ENCODE data around the gene RNF10. TPM values are rescaled to one million over a fixed set of nuclear protein-coding genes. Genes with fewer than 3 reads are reported as not detected.

Gene RNF10
- total RNA-seq, 8 experiments from 2014 or later = 69.1 to 207 (median 90.5) TPM

DNA sequence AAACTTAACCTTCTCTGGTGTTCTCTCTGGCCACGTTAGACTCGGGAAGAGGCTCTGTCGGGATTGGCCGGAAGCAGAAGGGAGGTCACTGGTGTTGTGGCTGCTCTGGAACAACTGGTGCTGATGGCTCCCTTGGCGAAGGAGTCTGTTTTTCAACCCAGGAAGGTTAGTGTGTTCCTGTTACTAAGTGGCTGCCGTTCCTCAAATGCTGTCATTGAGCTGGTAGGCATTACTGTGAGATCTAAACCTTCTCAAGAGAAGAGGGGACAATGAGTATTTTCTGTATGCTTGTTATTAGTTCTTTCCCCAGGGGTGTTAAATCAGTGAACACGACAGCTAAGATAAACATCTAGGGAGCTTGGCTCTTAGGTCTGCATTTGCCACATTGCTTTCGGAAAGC is 28.8 kb downstream of the RNF10 start:
- no peak overlapping the region for H3K27ac ChIP-seq
- H3K4me1 ChIP-seq (replicated peaks in 1 of 2) = no peaks in the 10 kb centered on the region
- ATAC-seq (replicated peaks in 6 of 8) = no peak
- in situ Hi-C loops (cut with MboI; ENCODE audit: low pct_unique_long_range_greater_than_20kb in 2 of 9, low sequenced_read_pairs in 9 of 9, unreplicated experiment in 9 of 9) = no loop called here
- 40 to 100% (median 89%) methylated on average over 1 to 8 of the region's 8 CpGs; no CpG with 5 or more reads in 1 of the 10 experiments for WGBS, 10 experiments
- H3K4me3 ChIP-seq = no peak overlapping the region

GRCh38 chr12:120563495-120563894 is 29.3 kb downstream of the RNF10 start:
- WGBS, 10 experiments = 78 to 100% (median 100%) methylated on average over 1 to 4 of the region's 11 CpGs; no CpG with 5 or more reads in 5 of the 10 experiments
- H3K27ac ChIP-seq = no peak overlapping the region

DNA sequence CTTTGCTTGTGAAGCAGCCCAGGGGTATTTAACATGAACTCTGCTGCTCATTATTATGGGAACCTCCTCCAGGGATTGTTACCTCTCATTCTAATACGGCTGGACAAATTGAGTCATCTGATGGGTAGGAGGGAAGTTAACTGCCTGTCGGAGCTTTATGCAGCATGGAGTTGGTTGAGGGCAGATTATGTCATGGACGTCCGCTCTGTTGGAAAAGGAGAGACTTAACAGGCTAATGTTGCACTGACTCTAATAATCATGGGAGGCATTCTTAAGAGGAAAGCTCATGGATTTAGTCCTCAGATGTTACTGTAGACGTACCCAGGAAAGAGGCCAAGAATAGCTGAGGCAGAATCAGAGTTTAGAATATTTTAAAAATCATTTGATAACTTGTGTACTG is 37.1 kb downstream of the RNF10 start:
- 58 to 100% (median 86%) methylated on average over 1 to 4 of the region's 5 CpGs; no CpG with 5 or more reads in 2 of the 10 experiments for WGBS, 10 experiments
- Histone ChIP-seq H3K4me1 (replicated peaks in 1 of 2) (no peaks in the 10 kb centered on the region), H3K27ac (no peak overlapping the region), H3K4me3 (no peak overlapping the region)
- no peak for ATAC-seq (replicated peaks in 6 of 8)
- in situ Hi-C loops (cut with MboI; ENCODE audit: low pct_unique_long_range_greater_than_20kb in 2 of 9, low sequenced_read_pairs in 9 of 9, unreplicated experiment in 9 of 9) = no loop called here

More at GRCh38 chr12:120563495-120563894, 29.3 kb downstream of the RNF10 start:
- Histone ChIP-seq H3K4me1 (replicated peaks in 1 of 2) (no peaks in the 10 kb centered on the region), H3K4me3 (no peak overlapping the region)
- no peak for ATAC-seq (replicated peaks in 6 of 8)
- in situ Hi-C loops (cut with MboI; ENCODE audit: low pct_unique_long_range_greater_than_20kb in 2 of 9, low sequenced_read_pairs in 9 of 9, unreplicated experiment in 9 of 9) = no loop called here

- in situ Hi-C loops (cut with MboI; ENCODE audit: low pct_unique_long_range_greater_than_20kb in 2 of 9, low sequenced_read_pairs in 9 of 9, unreplicated experiment in 9 of 9) = no loop called here
- WGBS, 10 experiments = 73 to 100% (median 96%) methylated on average over 1 to 6 of the region's 6 CpGs; no CpG with 5 or more reads in 1 of the 10 experiments
- no peak overlapping the region for H3K4me3 ChIP-seq
- ATAC-seq (replicated peaks in 6 of 8) = no peak
- no peaks in the 10 kb centered on the region for H3K4me1 ChIP-seq (replicated peaks in 1 of 2)
- no peak overlapping the region for H3K27ac ChIP-seq
Observed at GRCh38 chr12:120573560-120573959, 39.4 kb downstream of the RNF10 start.

- Histone ChIP-seq H3K4me3 (no peak overlapping the region), H3K27ac (no peak overlapping the region), H3K4me1 (replicated peaks in 1 of 2) (no peaks in the 10 kb centered on the region)
- 75 to 100% (median 90%) methylated on average over 2 of the region's 2 CpGs; no CpG with 5 or more reads in 3 of the 10 experiments for WGBS, 10 experiments
- ATAC-seq (replicated peaks in 6 of 8) = no peak
- in situ Hi-C loops (cut with MboI; ENCODE audit: low pct_unique_long_range_greater_than_20kb in 2 of 9, low sequenced_read_pairs in 9 of 9, unreplicated experiment in 9 of 9) = no loop called here
Observed at GRCh38 chr12:120574106-120574505, 40.0 kb downstream of the RNF10 start.

DNA sequence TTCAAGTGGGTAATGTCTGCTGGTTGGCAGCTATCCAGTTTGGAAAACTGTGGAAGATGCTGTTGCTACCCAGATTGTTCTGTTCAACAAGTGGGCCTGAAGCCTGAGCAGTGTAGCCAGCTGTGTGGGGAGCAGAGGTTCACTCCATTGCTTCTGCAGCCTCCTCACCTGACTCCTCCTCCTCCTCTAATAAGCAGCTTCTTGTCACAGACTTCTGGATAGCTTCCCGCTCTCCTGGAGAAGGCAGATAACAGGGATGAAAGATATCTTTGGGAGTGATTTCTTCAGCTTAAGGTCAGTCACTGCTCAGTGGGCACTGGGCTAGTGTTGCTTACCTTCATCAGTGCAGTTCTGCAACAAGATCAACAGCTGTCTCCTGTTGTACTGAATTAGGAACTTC is 45.0 kb downstream of the RNF10 start:
- in situ Hi-C loops (cut with MboI; ENCODE audit: low pct_unique_long_range_greater_than_20kb in 2 of 9, low sequenced_read_pairs in 9 of 9, unreplicated experiment in 9 of 9) = loop anchor here in 1 of 9 experiments (25.0 kb wide), 1 partner anchor 533 kb away; no protein-coding TSS in a partner anchor
- ATAC-seq (replicated peaks in 6 of 8) = no peak
- peaks cover 4 to 6% of the 10 kb centered on the region in 2 donors for H3K4me1 ChIP-seq (replicated peaks in 1 of 2)
- no peak overlapping the region for H3K4me3 ChIP-seq
- WGBS, 10 experiments = 83% methylated on average over 1 of the region's 1 CpG; no CpG with 5 or more reads in 9 of the 10 experiments
- H3K27ac ChIP-seq = no peak overlapping the region

GRCh38 chr12:120580787-120581723 is 46.9 kb downstream of the RNF10 start, which contains the start of gene POP5:
Gene POP5, minus strand, starts transcription at chr12:120581402. Its CDS starts 40 bp downstream, at chr12:120581362.
- peak; percentile 89 to 98 (median 96) for ATAC-seq (replicated peaks in 6 of 8)
- in situ Hi-C loops (cut with MboI; ENCODE audit: low pct_unique_long_range_greater_than_20kb in 2 of 9, low sequenced_read_pairs in 9 of 9, unreplicated experiment in 9 of 9) = loop anchor here in 3 of 9 experiments (10.0 to 25.0 kb wide), 3 partner anchors 64 to 531 kb away; partner anchors contain the start of genes UNC119B (in 3 of the 3) and CABP1 (in 1 of the 3)
- H3K4me3 ChIP-seq = peak within 1 kb of the TSS; percentile 67 to 97 (median 82)
- peak within 1 kb of the TSS in 1 of 2 donors; percentile 41 for H3K27ac ChIP-seq
- WGBS, 10 experiments = 0% methylated on average over 1 to 39 of the region's 56 CpGs; no CpG with 5 or more reads in 1 of the 10 experiments
- H3K4me1 ChIP-seq (replicated peaks in 1 of 2) = peaks cover 4 to 6% of the 10 kb centered on the region in 2 donors

GRCh38 chr12:120581998-120582397 is 47.8 kb downstream of the RNF10 start:
- WGBS, 10 experiments = 5 to 80% (median 54%) methylated on average over 3 to 9 of the region's 9 CpGs
- Histone ChIP-seq H3K27ac (no peak overlapping the region), H3K4me1 (replicated peaks in 1 of 2) (peaks cover 4 to 6% of the 10 kb centered on the region in 2 donors), H3K4me3 (peak overlapping the region in 4 of 5 donors; percentile 67 to 96 (median 76))
- no peak for ATAC-seq (replicated peaks in 6 of 8)
- in situ Hi-C loops (cut with MboI; ENCODE audit: low pct_unique_long_range_greater_than_20kb in 2 of 9, low sequenced_read_pairs in 9 of 9, unreplicated experiment in 9 of 9) = loop anchor here in 3 of 9 experiments (10.0 to 25.0 kb wide), 3 partner anchors 63 to 530 kb away; partner anchors contain the start of genes UNC119B (in 3 of the 3) and CABP1 (in 1 of the 3)

DNA sequence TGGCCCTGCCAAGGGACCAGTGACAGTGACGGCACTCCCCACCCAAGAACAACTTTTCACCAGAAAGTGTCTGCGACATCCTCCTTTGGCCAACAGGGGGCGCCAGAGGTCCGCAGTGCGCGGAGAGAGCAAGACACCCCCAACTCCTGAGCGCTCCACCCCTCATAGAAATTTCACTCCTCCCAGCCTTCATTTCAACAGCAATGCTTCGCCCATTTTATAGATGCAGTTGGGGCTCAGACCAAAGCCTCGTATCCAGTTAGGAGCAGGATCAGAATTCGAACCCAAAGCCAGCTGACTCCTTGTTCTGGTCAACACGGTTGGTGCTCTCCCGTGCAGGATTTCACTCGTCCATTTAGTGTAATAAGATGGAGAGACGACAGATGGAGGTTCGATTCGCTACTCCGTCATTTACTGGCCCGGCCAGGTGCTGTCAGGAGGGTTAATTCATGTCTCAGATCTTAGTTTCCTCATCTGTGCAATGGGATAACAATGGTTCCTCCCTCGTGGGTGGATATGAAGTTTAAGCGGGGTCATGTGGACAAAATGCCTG is 49.4 kb downstream of the RNF10 start:
- H3K4me3 ChIP-seq = no peak overlapping the region
- 7 to 63% (median 22%) methylated on average over 3 to 18 of the region's 20 CpGs for WGBS, 10 experiments
- in situ Hi-C loops (cut with MboI; ENCODE audit: low pct_unique_long_range_greater_than_20kb in 2 of 9, low sequenced_read_pairs in 9 of 9, unreplicated experiment in 9 of 9) = loop anchor here in 3 of 9 experiments (10.0 to 25.0 kb wide), 3 partner anchors 61 to 529 kb away; partner anchors contain the start of genes UNC119B (in 3 of the 3) and CABP1 (in 1 of the 3)
- no peak overlapping the region for H3K27ac ChIP-seq
- peak in 3 of 8 experiments; percentile 6 to 16 (median 12) for ATAC-seq (replicated peaks in 6 of 8)
- peaks cover 4 to 6% of the 10 kb centered on the region in 2 donors for H3K4me1 ChIP-seq (replicated peaks in 1 of 2)

- H3K4me1 ChIP-seq (replicated peaks in 1 of 2) = peaks cover 4 to 6% of the 10 kb centered on the region in 2 donors
- peak overlapping the region; percentile 15 to 28 (median 26) for H3K4me3 ChIP-seq
- ATAC-seq (replicated peaks in 6 of 8) = peak; percentile 6 to 35 (median 16)
- no peak overlapping the region for H3K27ac ChIP-seq
- WGBS, 10 experiments = 0 to 60% (median 20%) methylated on average over 1 to 8 of the region's 65 CpGs; no CpG with 5 or more reads in 3 of the 10 experiments
- in situ Hi-C loops (cut with MboI; ENCODE audit: low pct_unique_long_range_greater_than_20kb in 2 of 9, low sequenced_read_pairs in 9 of 9, unreplicated experiment in 9 of 9) = loop anchor here in 3 of 9 experiments (10.0 to 25.0 kb wide), 3 partner anchors 60 to 528 kb away; partner anchors contain the start of genes UNC119B (in 3 of the 3) and CABP1 (in 1 of the 3)
Observed at GRCh38 chr12:120584343-120585149, 50.4 kb downstream of the RNF10 start.

GRCh38 chr12:120586206-120586605 is 52.0 kb downstream of the RNF10 start:
- in situ Hi-C loops (cut with MboI; ENCODE audit: low pct_unique_long_range_greater_than_20kb in 2 of 9, low sequenced_read_pairs in 9 of 9, unreplicated experiment in 9 of 9) = loop anchor here in 3 of 9 experiments (10.0 to 25.0 kb wide), 3 partner anchors 59 to 526 kb away; partner anchors contain the start of genes UNC119B (in 3 of the 3) and CABP1 (in 1 of the 3)
- Histone ChIP-seq H3K4me3 (no peak overlapping the region), H3K4me1 (replicated peaks in 1 of 2) (peaks cover 0 to 6% of the 10 kb centered on the region in 2 donors), H3K27ac (no peak overlapping the region)
- 40 to 67% (median 46%) methylated on average over 1 to 6 of the region's 7 CpGs; no CpG with 5 or more reads in 5 of the 10 experiments for WGBS, 10 experiments
- ATAC-seq (replicated peaks in 6 of 8) = no peak

DNA sequence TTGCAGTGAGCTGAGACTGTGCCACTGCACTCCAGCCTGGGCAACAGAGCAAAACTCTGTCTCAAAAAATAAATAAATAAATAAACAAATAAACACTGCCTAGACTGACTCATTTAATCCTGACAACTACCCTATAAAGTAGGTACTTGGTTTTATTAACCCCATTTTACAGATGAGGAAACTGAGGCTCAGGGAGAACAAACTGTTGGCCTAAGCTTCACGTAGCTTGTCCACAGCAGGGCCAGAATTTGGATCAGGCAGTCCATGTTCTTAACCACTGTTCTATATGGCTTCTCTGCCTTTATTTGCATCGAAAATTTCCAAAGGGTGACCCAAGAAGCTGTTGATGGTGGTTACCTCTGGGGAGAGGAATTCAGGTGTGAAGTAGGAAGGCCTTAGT is 52.7 kb downstream of the RNF10 start:
- Histone ChIP-seq H3K4me3 (no peak overlapping the region), H3K27ac (no peak overlapping the region), H3K4me1 (replicated peaks in 1 of 2) (peaks cover 0 to 5% of the 10 kb centered on the region in 2 donors)
- 0 to 100% (median 85%) methylated on average over 1 to 2 of the region's 2 CpGs for WGBS, 10 experiments
- in situ Hi-C loops (cut with MboI; ENCODE audit: low pct_unique_long_range_greater_than_20kb in 2 of 9, low sequenced_read_pairs in 9 of 9, unreplicated experiment in 9 of 9) = loop anchor here in 3 of 9 experiments (10.0 to 25.0 kb wide), 3 partner anchors 58 to 525 kb away; partner anchors contain the start of genes UNC119B (in 3 of the 3) and CABP1 (in 1 of the 3)
- no peak for ATAC-seq (replicated peaks in 6 of 8)
